ENCODE results near the gene OPN5.

DNA sequence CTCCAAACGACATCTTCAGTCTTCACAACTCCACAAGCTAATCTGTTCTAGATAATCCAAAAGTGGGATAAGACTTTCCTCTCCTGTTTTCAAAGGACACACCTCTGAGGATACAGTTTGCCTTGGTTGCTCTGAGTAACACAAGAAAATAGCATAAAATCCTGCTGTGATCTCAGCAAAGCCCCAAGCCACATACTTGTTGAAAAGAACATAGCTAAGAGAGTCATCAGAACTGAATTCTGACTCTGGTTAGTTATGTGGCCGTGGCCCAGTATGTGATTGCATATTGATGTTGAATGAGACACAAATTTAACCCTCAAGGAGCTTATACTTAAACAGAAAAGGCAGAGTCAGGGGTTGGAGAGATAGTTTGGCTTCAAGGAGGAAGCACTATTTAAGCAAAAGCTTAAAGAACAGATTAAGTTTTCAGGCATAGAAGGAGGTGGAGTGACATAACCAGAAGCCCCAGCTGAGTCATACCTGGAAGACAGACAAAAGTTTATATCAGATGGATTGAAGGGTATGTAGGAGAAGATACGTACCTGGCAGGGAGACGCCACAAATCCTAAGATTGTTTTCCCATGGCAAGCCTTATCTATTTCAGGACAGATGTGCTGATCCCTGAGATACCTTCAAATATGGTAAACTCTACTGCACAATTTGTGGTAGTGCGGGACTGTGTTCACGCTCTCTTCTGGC is 41.2 kb downstream of the OPN5 start:
- TF ChIP-seq, protein P1, sequence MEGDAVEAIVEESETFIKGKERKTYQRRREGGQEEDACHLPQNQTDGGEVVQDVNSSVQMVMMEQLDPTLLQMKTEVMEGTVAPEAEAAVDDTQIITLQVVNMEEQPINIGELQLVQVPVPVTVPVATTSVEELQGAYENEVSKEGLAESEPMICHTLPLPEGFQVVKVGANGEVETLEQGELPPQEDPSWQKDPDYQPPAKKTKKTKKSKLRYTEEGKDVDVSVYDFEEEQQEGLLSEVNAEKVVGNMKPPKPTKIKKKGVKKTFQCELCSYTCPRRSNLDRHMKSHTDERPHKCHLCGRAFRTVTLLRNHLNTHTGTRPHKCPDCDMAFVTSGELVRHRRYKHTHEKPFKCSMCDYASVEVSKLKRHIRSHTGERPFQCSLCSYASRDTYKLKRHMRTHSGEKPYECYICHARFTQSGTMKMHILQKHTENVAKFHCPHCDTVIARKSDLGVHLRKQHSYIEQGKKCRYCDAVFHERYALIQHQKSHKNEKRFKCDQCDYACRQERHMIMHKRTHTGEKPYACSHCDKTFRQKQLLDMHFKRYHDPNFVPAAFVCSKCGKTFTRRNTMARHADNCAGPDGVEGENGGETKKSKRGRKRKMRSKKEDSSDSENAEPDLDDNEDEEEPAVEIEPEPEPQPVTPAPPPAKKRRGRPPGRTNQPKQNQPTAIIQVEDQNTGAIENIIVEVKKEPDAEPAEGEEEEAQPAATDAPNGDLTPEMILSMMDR (IDR thresholded peaks at IDR 0.05), result no peak
- TF ChIP-seq ZFX (IDR thresholded peaks at IDR 0.05; ENCODE audit: borderline replicate concordance), result no peak
